HepG2 (cell line): ENCODE data around the gene TK2. TPM values are rescaled to one million over a fixed set of nuclear protein-coding genes. Genes with fewer than 3 reads are reported as not detected.

Source experiments
- ATAC-seq: fragments of 200-7000 bp; cut with Tn5 transposase; 3 replicates; pipeline ENCODE4 v1.9.1; 2020; ENCODE audit warnings: mild to moderate bottlenecking, moderate library complexity
- BruUV-seq: library from RNA; stranded (reverse); fragments of 400-500 nt; replicated peaks from 2 replicates; lab custom pipeline; 2021; lab: Mats Ljungman, UMichigan
- CTCF ChIA-PET: fragments of 300-600 bp; formaldehyde crosslinking; extraction: SDS; loops from one replicate; lab custom pipeline; 2021; ENCODE audit warnings: low total read pairs, inconsistent platforms, low intra/inter-chr PET ratio; lab: Yijun Ruan, JAX
- POLR2A ChIA-PET: fragments of 350-600 bp; sonication (Branson Sonifier 250); formaldehyde crosslinking; loops from one replicate; lab custom pipeline; 2020; ENCODE audit warnings: antibody characterized with exemption, inconsistent platforms; lab: Yijun Ruan, JAX
- DNase-seq: peaks from one replicate; pipeline ENCODE4 v3.0.0-alpha.2; 2015; ENCODE audit warnings: low spot score
- FAIRE-seq: peaks from 3 replicates; lab custom pipeline; 2011; peaks lifted over from hg19 to GRCh38; lab: Jason Lieb, UNC
- H2AFZ ChIP-seq: one replicate; pipeline ENCODE4 v1.6.1; 2011; ENCODE audit warnings: low read length, inconsistent platforms
- H3K27ac ChIP-seq: fragments of 300-600 bp; 3 replicates; pipeline ENCODE4 v1.8.0; 2011; ENCODE audit warnings: mixed run types, mild to moderate bottlenecking, mixed read lengths, low read length, inconsistent platforms; ENCODE audit not compliant: insufficient read depth; ENCODE audit errors: extremely low read length
- H3K27me3 ChIP-seq, 2 experiments: fragments of 200-600 bp in 1 of 2; 2 replicates in 1 of 2; 3 replicates in 1 of 2; pipeline versions ENCODE4 v1.6.0 to v1.8.0; 2011; ENCODE audit warnings: low read length in 2 of 2, mild to moderate bottlenecking in 2 of 2, moderate library complexity in 2 of 2, inconsistent platforms in 1 of 2; ENCODE audit not compliant: insufficient read depth in 2 of 2, control insufficient read depth in 1 of 2
- H3K36me3 ChIP-seq, 2 experiments: fragments of 200-600 bp in 1 of 2; replicated peaks in 1 of 2; 2 replicates in 1 of 2; 3 replicates in 1 of 2; pipeline versions ENCODE4 v1.5.1 to v1.8.0; 2011; ENCODE audit warnings: low read length in 2 of 2, inconsistent platforms in 1 of 2; ENCODE audit not compliant: insufficient read depth in 2 of 2, control insufficient read depth in 1 of 2
- H3K4me1 ChIP-seq: 2 replicates; pipeline ENCODE4 v1.5.1; 2012; ENCODE audit warnings: low read length, inconsistent platforms; ENCODE audit not compliant: insufficient read depth
- H3K4me2 ChIP-seq: 2 replicates; pipeline ENCODE4 v1.6.0; 2011; ENCODE audit warnings: low read depth, low read length, inconsistent platforms
- H3K4me3 ChIP-seq, 3 experiments: fragments of 200-600 bp in 1 of 3; sonication (generic), shearing (Covaris generic) in 1 of 3; replicated peaks in 1 of 3; 2 replicates each; pipeline ENCODE4 v1.5.1; 2011 to 2016; ENCODE audit warnings: low read length in 3 of 3, inconsistent platforms in 2 of 3, low read depth in 2 of 3, mild to moderate bottlenecking in 2 of 3, control low read depth in 1 of 3, mixed read lengths in 1 of 3; ENCODE audit not compliant: insufficient read depth in 1 of 3
- H3K79me2 ChIP-seq: one replicate; pipeline ENCODE4 v1.6.1; 2011; ENCODE audit warnings: low read length, inconsistent platforms; ENCODE audit not compliant: insufficient read depth
- H3K9ac ChIP-seq: 2 replicates; pipeline ENCODE4 v1.6.0; 2011; ENCODE audit warnings: mild to moderate bottlenecking, low read depth, low read length, inconsistent platforms; ENCODE audit not compliant: insufficient read depth
- H3K9me3 ChIP-seq: 2 replicates; pipeline ENCODE4 v1.5.1; 2012; ENCODE audit warnings: mild to moderate bottlenecking, low read length
- H4K20me1 ChIP-seq: 2 replicates; pipeline ENCODE4 v1.6.0; 2011; ENCODE audit warnings: inconsistent platforms, mild to moderate bottlenecking, low read length, moderate library complexity; ENCODE audit not compliant: insufficient read depth
- BORCS8-MEF2B ChIP-seq: sonication (generic); formaldehyde crosslinking; IDR thresholded peaks from 2 replicates; pipeline ENCODE4 v1.8.0; 2022; ENCODE audit warnings: mild to moderate bottlenecking, missing genetic modification reagents
- CBX5 ChIP-seq: sonication (generic); formaldehyde crosslinking; IDR thresholded peaks from 2 replicates; pipeline ENCODE4 v1.4.0; 2020; ENCODE audit warnings: missing genetic modification reagents, borderline replicate concordance
- DMTF1 ChIP-seq: sonication (generic); formaldehyde crosslinking; IDR thresholded peaks from 2 replicates; pipeline ENCODE4 v1.4.0; 2020; ENCODE audit warnings: mild to moderate bottlenecking, missing genetic modification reagents
- FOXK1 ChIP-seq: sonication (generic); formaldehyde crosslinking; IDR thresholded peaks from 2 replicates; pipeline ENCODE4 v1.4.0; 2020; ENCODE audit warnings: low read depth, missing genetic modification reagents, borderline replicate concordance
- IKZF5 ChIP-seq: IDR thresholded peaks from 2 replicates; pipeline ENCODE4 v1.6.1; 2018; ENCODE audit warnings: missing genetic modification reagents, mild to moderate bottlenecking, missing compliant biosample characterization
- JARID2 ChIP-seq: sonication (generic); formaldehyde crosslinking; IDR thresholded peaks from 2 replicates; pipeline ENCODE4 v1.8.1; 2023; ENCODE audit warnings: missing genetic modification reagents, inconsistent platforms; ENCODE audit not compliant: insufficient replicate concordance
- PITX1 ChIP-seq: sonication (generic); formaldehyde crosslinking; IDR thresholded peaks from 2 replicates; pipeline ENCODE4 v1.5.1; 2020; ENCODE audit warnings: mild to moderate bottlenecking, missing genetic modification reagents
- SMARCE1 ChIP-seq: fragments of 450-650 bp; IDR thresholded peaks from 2 replicates; pipeline ENCODE4 v1.6.1; 2017; ENCODE audit warnings: borderline replicate concordance
- ZFAT ChIP-seq: sonication (generic); formaldehyde crosslinking; conservative IDR thresholded peaks from 2 replicates; pipeline ENCODE4 v1.8.1; 2023; ENCODE audit warnings: missing genetic modification reagents, inconsistent platforms
- ZNF574 ChIP-seq: sonication (generic); formaldehyde crosslinking; IDR thresholded peaks from 2 replicates; pipeline ENCODE4 v1.4.0; 2020; ENCODE audit warnings: missing genetic modification reagents
- WGBS: methylation state at CpG from one replicate; pipeline ENCODE4 v1.1.6; 2017; ENCODE audit warnings: low lambda C conversion rate; 5-methylcytosine and 5-hydroxymethylcytosine counted together
- in situ Hi-C: cut with HindIII; loops from 2 replicates; pipeline ENCODE4 v1.10.0; 2017; ENCODE audit warnings: low pct_unique_long_range_greater_than_20kb; ENCODE audit not compliant: extremely low pct_ligation_motif_present
- intact Hi-C: fragments of 100-400 bp; cut with micrococcal nuclease; formaldehyde crosslinking; loops from one replicate; pipeline ENCODE4 v1.10.0; 2022; ENCODE audit not compliant: unreplicated experiment
- polyA plus RNA-seq, 8 experiments: library from polyadenylated mRNA; depleted of rRNA in 3 of 8; stranded (reverse) in 7 of 8; unstranded in 1 of 8; fragments of >200 nt; fragmentation: Illumina TruSeq in 4 of 8; extraction: Trizol in 4 of 8; gene quantifications; 2 replicates each; pipeline versions ENCODE4 v1.2.1 to v1.2.3, GENCODE V29; 2011 to 2016; ENCODE audit warnings: low read depth in 4 of 8, missing spikeins in 1 of 8, mixed read lengths in 1 of 8; ENCODE audit not compliant: insufficient read depth in 1 of 8
- total RNA-seq, 5 experiments: library from RNA; depleted of rRNA; stranded (reverse); fragments of >200 nt; fragmentation: Illumina TruSeq; extraction: Trizol; gene quantifications; 2 replicates each; pipeline ENCODE4 v1.2.3, GENCODE V29; 2016; ENCODE audit warnings: low read depth in 1 of 5

The TK2 gene
- total and polyA plus RNA-seq, 2 of the 13 experiments (the other 11 are each of a cell fraction or from before 2014, with no cell fraction given): 18.7 to 21.0 TPM

- no peak overlapping the region for H3K27ac ChIP-seq
- FAIRE-seq (no peak), ATAC-seq (no peak), DNase-seq (no peak)
- intact Hi-C loops: no loop called here
- WGBS: 97% methylated on average over 5 of the region's 5 CpGs
- in situ Hi-C loops: no loop called here
- no peaks in the 10 kb centered on the region for H3K27me3 ChIP-seq
- H3K9ac ChIP-seq: no peak overlapping the region
- no peaks in the 10 kb centered on the region for H3K79me2 ChIP-seq
- ChIA-PET CTCF (no interaction called here), POLR2A (interaction anchor here (0.8 to 1.4 kb wide), 3 partner anchors 18 to 31 kb away, joined by 3 to 4 read pairs (median 4); partner anchors contain the start of gene CKLF)
- TF ChIP-seq CBX5 (CRISPR knock-in tag): no peak
- no peaks in the 10 kb centered on the region for H3K9me3 ChIP-seq
- H3K36me3 ChIP-seq: peaks cover 3 to 7% of the 10 kb centered on the region in 2 experiments; a peak in 4 of 5 replicates
- peaks cover 23% of the 10 kb centered on the region for H3K4me1 ChIP-seq
- H2AFZ ChIP-seq: no peak overlapping the region
- no peak overlapping the region for H3K4me2 ChIP-seq
- no TSS peak for BruUV-seq
- no peaks in the 10 kb centered on the region for H4K20me1 ChIP-seq
- H3K4me3 ChIP-seq: no peak overlapping the region
Measured at GRCh38 chr16:66521252-66521713, 28.6 kb downstream of the TK2 start.

GRCh38 chr16:66520406-66521170, 29.3 kb downstream of the TK2 start:
- Histone ChIP-seq H4K20me1 (no peaks in the 10 kb centered on the region), H3K79me2 (no peaks in the 10 kb centered on the region), H3K27me3 (no peaks in the 10 kb centered on the region), H3K9me3 (no peaks in the 10 kb centered on the region), H3K4me1 (peaks cover 30% of the 10 kb centered on the region), H3K27ac (no peak overlapping the region), H3K4me3 (no peak overlapping the region), H3K36me3 (peaks cover 3 to 7% of the 10 kb centered on the region in 2 experiments; a peak in 4 of 5 replicates), H3K4me2 (no peak overlapping the region), H3K9ac (no peak overlapping the region), H2AFZ (no peak overlapping the region)
- FAIRE-seq (no peak), DNase-seq (no peak), ATAC-seq (no peak)
- POLR2A ChIA-PET: interaction anchor here (0.8 kb wide), 1 partner anchor 19 kb away, joined by 4 read pairs; no protein-coding TSS in a partner anchor
- BruUV-seq: no TSS peak
- intact Hi-C loops (no loop called here), in situ Hi-C loops (no loop called here)
- 94% methylated on average over 14 of the region's 14 CpGs for WGBS
- CTCF ChIA-PET: no interaction called here
- TF ChIP-seq FOXK1 (CRISPR knock-in tag) (no peak), IKZF5 (CRISPR knock-in tag) (no peak), JARID2 (no peak), PITX1 (no peak), ZFAT (no peak), DMTF1 (CRISPR knock-in tag) (no peak), ZNF574 (no peak), SMARCE1 (no peak), BORCS8-MEF2B (CRISPR knock-in tag) (no peak)
